Chondrocyte (in vitro differentiated cells): Measurements from ENCODE around the gene MCMBP. TPM values are rescaled to one million over a fixed set of nuclear protein-coding genes. Genes with fewer than 3 reads are reported as not detected.

Source experiments
- DNase-seq: peaks from one replicate; pipeline ENCODE4 v3.0.0; 2021; ENCODE audit warnings: mixed read lengths, low spot score
- H3K27ac Mint-ChIP-seq: one replicate; pipeline ENCODE4 v1.8.0; 2021; ENCODE audit warnings: mild to moderate bottlenecking, moderate library complexity, mixed read lengths; ENCODE audit not compliant: unreplicated experiment
- H3K27me3 Mint-ChIP-seq: 2 replicates; pipeline ENCODE4 v1.8.0; 2021; ENCODE audit warnings: low read depth, mixed read lengths
- H3K36me3 Mint-ChIP-seq: 2 replicates; pipeline ENCODE4 v1.8.0; 2021; ENCODE audit warnings: low read depth, mixed read lengths
- H3K4me1 Mint-ChIP-seq: 2 replicates; pipeline ENCODE4 v1.8.0; 2021; ENCODE audit warnings: low read depth, mild to moderate bottlenecking, mixed read lengths
- H3K4me3 Mint-ChIP-seq: one replicate; pipeline ENCODE4 v1.8.0; 2021; ENCODE audit warnings: mild to moderate bottlenecking, moderate library complexity, mixed read lengths; ENCODE audit not compliant: unreplicated experiment
- H3K9me3 Mint-ChIP-seq: 2 replicates; pipeline ENCODE4 v1.8.0; 2021; ENCODE audit warnings: low read depth, mixed read lengths
- CTCF ChIP-seq: fragments of 200-600 bp; sonication (generic); IDR thresholded peaks from 2 replicates; pipeline ENCODE4 v1.5.0; 2021; ENCODE audit warnings: antibody characterized with exemption, mild to moderate bottlenecking, moderate library complexity
- total RNA-seq: library from RNA; stranded (reverse); gene quantifications from 3 replicates; pipeline ENCODE4 v1.2.1, GENCODE V29; 2021

Gene MCMBP
- total RNA-seq, 1 donor from 2014 or later = 45.1 TPM

GRCh38 chr10:119784340-119785067, 88.1 kb downstream of the MCMBP start:
- Mint-ChIP-seq H3K27me3 (no peaks in the 10 kb centered on the region), H3K9me3 (peaks cover 3% of the 10 kb centered on the region), H3K4me1 (peaks cover 28% of the 10 kb centered on the region), H3K4me3 (no peak overlapping the region), H3K27ac (no peak overlapping the region), H3K36me3 (peaks cover 7% of the 10 kb centered on the region)
- TF ChIP-seq CTCF = no peak
- DNase-seq = no peak

DNA sequence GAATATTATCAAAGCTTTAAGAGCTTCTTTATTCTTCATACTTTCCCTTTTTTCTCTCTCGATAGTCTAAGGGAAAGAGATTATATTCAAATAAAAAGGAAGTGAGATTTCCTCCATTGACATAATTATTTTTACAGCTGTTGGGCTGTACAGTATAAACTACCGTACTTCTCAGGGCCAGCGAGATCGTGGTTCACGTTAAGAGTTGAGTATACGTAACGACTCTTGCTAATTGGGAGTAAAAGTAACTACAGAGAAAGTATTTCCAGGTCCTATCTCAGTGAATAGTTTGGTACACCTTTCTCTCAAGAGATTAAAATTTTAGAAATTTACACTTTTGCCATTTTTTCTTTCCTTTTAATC, 89.0 kb downstream of the MCMBP start:
- Mint-ChIP-seq H3K36me3 (peaks cover 5% of the 10 kb centered on the region), H3K4me1 (peaks cover 30% of the 10 kb centered on the region), H3K4me3 (no peak overlapping the region), H3K9me3 (peaks cover 3% of the 10 kb centered on the region), H3K27me3 (no peaks in the 10 kb centered on the region), H3K27ac (no peak overlapping the region)
- no peak for DNase-seq
- no peak for TF ChIP-seq CTCF

DNA sequence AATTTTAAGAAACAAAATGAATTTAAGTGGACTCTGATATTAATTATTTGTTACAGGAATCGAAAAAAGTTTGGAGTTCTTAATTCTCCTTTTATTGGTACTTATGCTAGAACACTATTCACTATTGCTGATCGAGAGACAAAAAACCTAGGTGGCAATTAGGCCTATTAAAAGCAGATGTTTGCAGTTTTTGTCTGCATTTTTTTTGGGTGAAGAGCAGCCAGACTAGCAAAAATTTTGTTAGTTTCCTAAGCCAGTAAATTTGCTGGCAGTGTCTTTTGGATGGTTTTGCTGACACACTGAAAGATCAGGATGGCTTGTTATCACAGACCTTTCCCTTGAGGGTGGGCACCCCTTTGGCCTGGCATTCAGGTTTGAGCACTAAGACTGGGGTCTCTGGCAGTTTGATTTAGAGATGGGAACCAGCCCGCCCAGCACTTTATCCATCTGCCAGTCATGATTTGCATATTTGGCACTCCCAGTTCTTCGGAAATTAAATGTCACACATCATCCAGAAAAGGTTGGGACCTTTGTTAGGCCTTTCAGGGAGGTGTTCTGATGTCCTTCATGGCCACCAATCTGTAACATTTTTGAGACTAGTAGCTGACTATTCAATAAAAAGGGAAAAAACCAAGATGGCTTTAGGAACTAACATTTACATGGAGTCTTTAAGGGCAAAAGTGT, 89.5 kb downstream of the MCMBP start:
- Mint-ChIP-seq H3K4me3 (no peak overlapping the region), H3K27ac (no peak overlapping the region), H3K36me3 (peaks cover 4% of the 10 kb centered on the region), H3K4me1 (peaks cover 30% of the 10 kb centered on the region), H3K27me3 (no peaks in the 10 kb centered on the region), H3K9me3 (peaks cover 3% of the 10 kb centered on the region)
- no peak for DNase-seq
- no peak for TF ChIP-seq CTCF

DNA sequence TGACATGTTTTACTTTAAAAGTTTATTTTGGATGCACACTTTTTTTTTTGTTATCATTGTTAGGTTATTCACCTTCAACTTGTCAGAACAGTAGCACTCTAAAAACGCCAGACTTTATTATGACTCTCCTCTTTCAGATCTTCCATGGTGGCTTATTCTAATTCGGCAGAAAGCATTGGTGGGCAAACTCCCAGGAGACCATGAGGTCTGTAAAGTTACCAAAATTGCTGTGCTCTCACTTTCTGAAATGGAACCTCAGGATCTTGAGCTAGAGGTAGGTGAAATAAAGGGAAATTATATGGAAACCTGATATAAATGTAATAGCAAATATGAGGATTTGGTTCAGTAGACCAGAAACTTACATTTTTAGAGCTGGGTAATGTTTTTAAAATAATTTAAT, 91.1 kb downstream of the MCMBP start:
- Mint-ChIP-seq H3K27ac (no peak overlapping the region), H3K4me3 (no peak overlapping the region), H3K4me1 (peaks cover 26% of the 10 kb centered on the region), H3K27me3 (no peaks in the 10 kb centered on the region), H3K36me3 (peaks cover 2% of the 10 kb centered on the region), H3K9me3 (peaks cover 3% of the 10 kb centered on the region)
- TF ChIP-seq CTCF = no peak
- DNase-seq = no peak

DNA sequence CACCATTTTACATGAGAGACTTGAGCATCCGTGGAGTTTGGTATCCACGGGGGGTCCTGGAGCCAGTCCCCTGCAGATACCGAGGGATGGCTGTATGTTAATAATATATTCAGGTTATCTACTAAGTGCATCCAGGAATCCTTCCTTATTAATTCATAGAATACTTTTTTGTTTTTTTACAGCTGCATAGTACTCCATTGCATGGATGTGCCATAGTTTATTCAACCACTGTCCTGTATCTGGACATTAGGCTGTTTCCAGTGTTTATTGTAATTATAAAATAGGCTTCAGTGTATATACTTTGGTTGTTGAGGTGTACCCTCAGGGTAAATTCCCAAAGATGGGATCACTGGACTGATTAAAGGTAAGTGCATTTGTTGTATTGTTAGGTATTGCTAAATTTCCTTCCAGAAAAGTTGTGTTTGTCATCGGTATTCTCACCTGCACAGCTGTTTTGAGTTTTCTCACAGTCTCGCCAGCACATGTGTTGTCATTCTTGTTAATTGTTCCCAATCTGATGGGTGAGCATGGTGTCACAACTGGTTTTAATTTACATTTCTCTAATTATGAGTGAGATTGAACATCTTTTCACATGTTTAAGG, 91.7 kb downstream of the MCMBP start:
- Mint-ChIP-seq H3K4me3 (no peak overlapping the region), H3K4me1 (peaks cover 21% of the 10 kb centered on the region), H3K36me3 (peaks cover 2% of the 10 kb centered on the region), H3K27ac (no peak overlapping the region), H3K9me3 (peaks cover 3% of the 10 kb centered on the region), H3K27me3 (no peaks in the 10 kb centered on the region)
- DNase-seq = no peak
- TF ChIP-seq CTCF = no peak

Other genes starting within 250 kb of the MCMBP start
- 54.0 to 63.6 TPM (median 62.0 TPM) in 3 replicates for gene BAG3, start 221.5 kb downstream of the MCMBP start, total RNA-seq
- gene INPP5F, start 146.8 kb downstream of the MCMBP start, total RNA-seq = 55.7 to 83.1 TPM (median 56.4 TPM) in 3 replicates
- 65.2 to 90.3 TPM (median 70.0 TPM) in 3 replicates for gene SEC23IP, start 19.9 kb upstream of the MCMBP start, total RNA-seq